Activated naive CD4-positive, alpha-beta T cell treated with anti-CD3 and anti-CD28 coated beads, Interleukin-2, amount 10 ng/mL, durations not matched to agents 7 days and 5 days (primary cell): ENCODE results near the gene LRTM2.

Source experiments
- CTCF ChIA-PET: fragments of 350-600 bp; sonication (Branson Sonifier 250); formaldehyde crosslinking; loops from one replicate; lab custom pipeline; 2021; ENCODE audit warnings: antibody characterized with exemption; lab: Charles Lee
- DNase-seq: peaks from one replicate; pipeline ENCODE4 v3.0.0-alpha.2; 2020
- H3K27ac Mint-ChIP-seq: one replicate; pipeline ENCODE4 v1.8.0; 2021; ENCODE audit warnings: mild to moderate bottlenecking, moderate library complexity, mixed read lengths
- H3K27me3 Mint-ChIP-seq: one replicate; pipeline ENCODE4 v1.8.0; 2021; ENCODE audit warnings: mild to moderate bottlenecking, mixed read lengths
- H3K36me3 Mint-ChIP-seq: one replicate; pipeline ENCODE4 v1.8.0; 2021; ENCODE audit warnings: mixed read lengths
- H3K4me1 Mint-ChIP-seq: one replicate; pipeline ENCODE4 v1.8.0; 2021; ENCODE audit warnings: mixed read lengths
- H3K4me3 Mint-ChIP-seq: one replicate; pipeline ENCODE4 v1.8.0; 2021; ENCODE audit warnings: mild to moderate bottlenecking, moderate library complexity, mixed read lengths
- H3K9me3 Mint-ChIP-seq: one replicate; pipeline ENCODE4 v1.8.0; 2021; ENCODE audit warnings: mixed read lengths

The LRTM2 gene

GRCh38 chr12:1800401-1801302 is 19.7 kb upstream of the LRTM2 start:
- peaks cover 2% of the 10 kb centered on the region for H3K9me3 Mint-ChIP-seq
- H3K27me3 Mint-ChIP-seq = peaks cover 15% of the 10 kb centered on the region
- peaks cover 12% of the 10 kb centered on the region for H3K4me1 Mint-ChIP-seq
- H3K4me3 Mint-ChIP-seq = no peak overlapping the region
- H3K27ac Mint-ChIP-seq = no peak overlapping the region
- H3K36me3 Mint-ChIP-seq = peaks cover 1% of the 10 kb centered on the region
- no peak for DNase-seq
- CTCF ChIA-PET = interaction anchor here (1.5 to 5.0 kb wide), 3 partner anchors 10 to 139 kb away, joined by 3 to 28 read pairs (median 6); no protein-coding TSS in a partner anchor

GRCh38 chr12:1801303-1801975 is 18.9 kb upstream of the LRTM2 start:
- CTCF ChIA-PET = interaction anchor here (2.0 to 5.0 kb wide), 2 partner anchors 11 to 138 kb away, joined by 6 to 28 read pairs; no protein-coding TSS in a partner anchor
- H3K4me1 Mint-ChIP-seq = peaks cover 9% of the 10 kb centered on the region
- peaks cover 2% of the 10 kb centered on the region for H3K9me3 Mint-ChIP-seq
- no peak overlapping the region for H3K4me3 Mint-ChIP-seq
- H3K36me3 Mint-ChIP-seq = peaks cover 1% of the 10 kb centered on the region
- H3K27me3 Mint-ChIP-seq = peaks cover 15% of the 10 kb centered on the region
- no peak for DNase-seq
- no peak overlapping the region for H3K27ac Mint-ChIP-seq

GRCh38 chr12:1803736-1804135 is 16.6 kb upstream of the LRTM2 start:
- H3K36me3 Mint-ChIP-seq = peaks cover 1% of the 10 kb centered on the region
- no peak overlapping the region for H3K4me3 Mint-ChIP-seq
- peak; percentile 16 for DNase-seq
- H3K9me3 Mint-ChIP-seq = peaks cover 2% of the 10 kb centered on the region
- peaks cover 8% of the 10 kb centered on the region for H3K27me3 Mint-ChIP-seq
- H3K4me1 Mint-ChIP-seq = peaks cover 7% of the 10 kb centered on the region
- no peak overlapping the region for H3K27ac Mint-ChIP-seq
- CTCF ChIA-PET = interaction anchor here (0.8 to 2.6 kb wide), 2 partner anchors 127 to 136 kb away, joined by 3 to 7 read pairs; no protein-coding TSS in a partner anchor

GRCh38 chr12:1804545-1805332 is 15.6 kb upstream of the LRTM2 start:
- no peak overlapping the region for H3K4me3 Mint-ChIP-seq
- H3K4me1 Mint-ChIP-seq = peaks cover 7% of the 10 kb centered on the region
- H3K9me3 Mint-ChIP-seq = peaks cover 2% of the 10 kb centered on the region
- DNase-seq = peak; percentile 93
- H3K36me3 Mint-ChIP-seq = peaks cover 1% of the 10 kb centered on the region
- H3K27me3 Mint-ChIP-seq = peaks cover 5% of the 10 kb centered on the region
- H3K27ac Mint-ChIP-seq = peak overlapping the region; percentile 75
- CTCF ChIA-PET = interaction anchor here (0.8 to 2.6 kb wide), 2 partner anchors 126 to 135 kb away, joined by 3 to 7 read pairs; no protein-coding TSS in a partner anchor

- Mint-ChIP-seq H3K4me1 (peaks cover 7% of the 10 kb centered on the region), H3K27me3 (no peaks in the 10 kb centered on the region), H3K36me3 (peaks cover 1% of the 10 kb centered on the region), H3K9me3 (peaks cover 2% of the 10 kb centered on the region), H3K27ac (no peak overlapping the region), H3K4me3 (no peak overlapping the region)
- no peak for DNase-seq
- CTCF ChIA-PET = interaction anchor here (0.8 to 2.6 kb wide), 2 partner anchors 134 kb away, joined by 5 to 7 read pairs; no protein-coding TSS in a partner anchor
These were observed 14.8 kb upstream of the LRTM2 start for GRCh38 chr12:1805441-1806081.

- H3K4me3 Mint-ChIP-seq = no peak overlapping the region
- H3K36me3 Mint-ChIP-seq = peaks cover 1% of the 10 kb centered on the region
- H3K27me3 Mint-ChIP-seq = no peaks in the 10 kb centered on the region
- H3K4me1 Mint-ChIP-seq = peaks cover 7% of the 10 kb centered on the region
- CTCF ChIA-PET = interaction anchor here (0.8 to 1.2 kb wide), 3 partner anchors 15 to 134 kb away, joined by 3 to 5 read pairs (median 3); partner anchors contain the start of gene CACNA2D4
- no peak for DNase-seq
- peaks cover 2% of the 10 kb centered on the region for H3K9me3 Mint-ChIP-seq
- H3K27ac Mint-ChIP-seq = no peak overlapping the region
These were observed 13.9 kb upstream of the LRTM2 start for GRCh38 chr12:1806301-1807086.

- peaks cover 1% of the 10 kb centered on the region for H3K36me3 Mint-ChIP-seq
- no peak overlapping the region for H3K27ac Mint-ChIP-seq
- no peak for DNase-seq
- H3K4me1 Mint-ChIP-seq = peaks cover 9% of the 10 kb centered on the region
- H3K4me3 Mint-ChIP-seq = no peak overlapping the region
- H3K9me3 Mint-ChIP-seq = peaks cover 2% of the 10 kb centered on the region
- CTCF ChIA-PET = interaction anchor here (1.1 to 1.2 kb wide), 2 partner anchors 16 to 111 kb away, joined by 3 read pairs; partner anchors contain the start of gene CACNA2D4
- no peaks in the 10 kb centered on the region for H3K27me3 Mint-ChIP-seq
These were observed 13.1 kb upstream of the LRTM2 start for GRCh38 chr12:1807087-1807860.

- DNase-seq = no peak
- Mint-ChIP-seq H3K27me3 (no peaks in the 10 kb centered on the region), H3K9me3 (peaks cover 2% of the 10 kb centered on the region), H3K27ac (no peak overlapping the region), H3K4me3 (no peak overlapping the region), H3K4me1 (peaks cover 9% of the 10 kb centered on the region), H3K36me3 (peaks cover 1% of the 10 kb centered on the region)
- CTCF ChIA-PET = interaction anchor here (0.7 kb wide), 1 partner anchor 199 kb away, joined by 3 read pairs; no protein-coding TSS in a partner anchor
These were observed 12.1 kb upstream of the LRTM2 start for GRCh38 chr12:1808036-1808797.

GRCh38 chr12:1808798-1809480 is 11.4 kb upstream of the LRTM2 start:
- H3K27me3 Mint-ChIP-seq = peaks cover 6% of the 10 kb centered on the region
- CTCF ChIA-PET = interaction anchor here (0.6 kb wide), 1 partner anchor 113 kb away, joined by 3 read pairs; no protein-coding TSS in a partner anchor
- no peak overlapping the region for H3K27ac Mint-ChIP-seq
- peaks cover 1% of the 10 kb centered on the region for H3K36me3 Mint-ChIP-seq
- H3K4me3 Mint-ChIP-seq = no peak overlapping the region
- H3K9me3 Mint-ChIP-seq = peaks cover 2% of the 10 kb centered on the region
- H3K4me1 Mint-ChIP-seq = peaks cover 9% of the 10 kb centered on the region
- no peak for DNase-seq

- no peaks in the 10 kb centered on the region for H3K36me3 Mint-ChIP-seq
- CTCF ChIA-PET = interaction anchor here (0.6 kb wide), 1 partner anchor 130 kb away, joined by 3 read pairs; no protein-coding TSS in a partner anchor
- H3K27me3 Mint-ChIP-seq = peaks cover 12% of the 10 kb centered on the region
- H3K4me1 Mint-ChIP-seq = peaks cover 4% of the 10 kb centered on the region
- no peak overlapping the region for H3K4me3 Mint-ChIP-seq
- no peaks in the 10 kb centered on the region for H3K9me3 Mint-ChIP-seq
- H3K27ac Mint-ChIP-seq = no peak overlapping the region
- DNase-seq = no peak
These were observed 10.7 kb upstream of the LRTM2 start for GRCh38 chr12:1809591-1810190.
